Trophoblast cell (in vitro differentiated cells and primary cell): Measurements from ENCODE around the gene DNAJB14.

ENCODE experiments used
- DNase-seq, 2 donors: peaks; one replicate each; pipeline ENCODE4 v3.0.0-alpha.2; 2016
- H2AFZ ChIP-seq: 2 replicates; pipeline ENCODE4 v1.6.1; 2013; ENCODE audit warnings: low read length, moderate library complexity, mild to moderate bottlenecking; ENCODE audit not compliant: insufficient read depth, poor library complexity
- H2AK5ac ChIP-seq: 2 replicates; pipeline ENCODE4 v1.6.1; 2013; ENCODE audit warnings: mild to moderate bottlenecking, low read length
- H2BK120ac ChIP-seq: 2 replicates; pipeline ENCODE4 v1.6.1; 2013; ENCODE audit warnings: low read length, mild to moderate bottlenecking, moderate library complexity; ENCODE audit not compliant: insufficient read depth, poor library complexity
- H2BK12ac ChIP-seq: 2 replicates; pipeline ENCODE4 v1.6.1; 2013; ENCODE audit warnings: mild to moderate bottlenecking, low read length, moderate library complexity
- H2BK5ac ChIP-seq: 2 replicates; pipeline ENCODE4 v1.6.1; 2013; ENCODE audit warnings: low read length, low read depth, moderate library complexity, mild to moderate bottlenecking; ENCODE audit not compliant: poor library complexity
- H3K14ac ChIP-seq: 2 replicates; pipeline ENCODE4 v1.6.1; 2013; ENCODE audit warnings: mild to moderate bottlenecking, low read length
- H3K18ac ChIP-seq: 2 replicates; pipeline ENCODE4 v1.6.1; 2013; ENCODE audit warnings: mild to moderate bottlenecking, low read length
- H3K23ac ChIP-seq: 2 replicates; pipeline ENCODE4 v1.6.1; 2013; ENCODE audit warnings: low read length
- H3K27ac ChIP-seq: 2 replicates; pipeline ENCODE4 v1.5.1; 2013; ENCODE audit warnings: low read depth, mild to moderate bottlenecking, inconsistent platforms, low read length, moderate library complexity
- H3K27me3 ChIP-seq: 2 replicates; pipeline ENCODE4 v1.6.1; 2013; ENCODE audit warnings: inconsistent platforms, mild to moderate bottlenecking, low read length, moderate library complexity; ENCODE audit not compliant: insufficient read depth
- H3K36me3 ChIP-seq, 2 experiments: 1 replicate in 1 of 2; 2 replicates in 1 of 2; pipeline ENCODE4 v1.6.1; 2013; ENCODE audit warnings: low read length in 2 of 2, mild to moderate bottlenecking in 2 of 2, moderate library complexity in 1 of 2; ENCODE audit not compliant: insufficient read depth in 2 of 2, control insufficient read depth in 1 of 2
- H3K4ac ChIP-seq: 2 replicates; pipeline ENCODE4 v1.6.1; 2013; ENCODE audit warnings: low read depth, mild to moderate bottlenecking, low read length, moderate library complexity
- H3K4me1 ChIP-seq, 2 experiments: 1 replicate in 1 of 2; 2 replicates in 1 of 2; pipeline ENCODE4 v1.6.1; 2013; ENCODE audit warnings: low read length in 2 of 2, mild to moderate bottlenecking in 2 of 2, moderate library complexity in 1 of 2; ENCODE audit not compliant: insufficient read depth in 2 of 2, control insufficient read depth in 1 of 2
- H3K4me2 ChIP-seq: 2 replicates; pipeline ENCODE4 v1.6.1; 2013; ENCODE audit warnings: inconsistent platforms, mild to moderate bottlenecking, low read length, moderate library complexity
- H3K4me3 ChIP-seq: 2 replicates; pipeline ENCODE4 v1.5.1; 2013; ENCODE audit warnings: mild to moderate bottlenecking, low read depth, low read length, inconsistent platforms
- H3K79me1 ChIP-seq: one replicate; pipeline ENCODE4 v1.6.1; 2013; ENCODE audit warnings: low read length
- H3K79me2 ChIP-seq: 2 replicates; pipeline ENCODE4 v1.6.1; 2013; ENCODE audit warnings: low read length, mild to moderate bottlenecking; ENCODE audit not compliant: control insufficient read depth, insufficient read depth, poor library complexity
- H3K9ac ChIP-seq: 2 replicates; pipeline ENCODE4 v1.6.1; 2013; ENCODE audit warnings: mild to moderate bottlenecking, low read length
- H3K9me3 ChIP-seq: 2 replicates; pipeline ENCODE4 v1.6.1; 2013; ENCODE audit warnings: low read depth, mild to moderate bottlenecking, control low read depth, inconsistent platforms, low read length; ENCODE audit not compliant: insufficient read depth
- H4K12ac ChIP-seq: 2 replicates; pipeline ENCODE4 v1.6.1; 2013; ENCODE audit warnings: low read depth, mild to moderate bottlenecking, low read length, moderate library complexity
- H4K8ac ChIP-seq: 2 replicates; pipeline ENCODE4 v1.6.1; 2013; ENCODE audit warnings: low read depth, mild to moderate bottlenecking, low read length, moderate library complexity
- H4K91ac ChIP-seq: one replicate; pipeline ENCODE4 v1.6.1; 2013; ENCODE audit warnings: low read depth, mild to moderate bottlenecking, low read length, moderate library complexity
- WGBS: extraction: QIAGEN DNeasy Blood & Tissue Kit; methylation state at CpG from one replicate; pipeline ENCODE4 v1.1.7; 2013; ENCODE audit warnings: missing lambda C conversion rate; ENCODE audit not compliant: insufficient read length, insufficient coverage; ENCODE audit errors: extremely low coverage; 5-methylcytosine and 5-hydroxymethylcytosine counted together

DNAJB14 gene

DNA sequence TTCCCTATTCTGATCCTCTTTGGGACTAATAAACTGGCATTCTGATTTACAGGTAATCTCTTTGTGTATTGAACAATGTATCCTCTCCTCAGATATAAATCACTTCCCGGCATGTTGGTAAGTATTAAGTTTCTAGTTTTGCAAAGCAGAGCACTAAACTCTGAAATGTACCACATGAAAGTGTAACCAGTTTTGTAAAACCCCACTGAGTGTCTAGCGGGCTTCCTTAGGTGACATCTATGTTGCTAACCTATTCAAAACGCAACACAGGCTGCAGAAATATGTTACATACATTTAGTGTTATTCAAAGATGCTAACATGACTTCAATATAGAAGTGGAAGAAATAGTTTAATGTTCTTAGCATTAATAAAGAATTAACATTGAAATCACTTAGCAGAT is 25.2 kb downstream of the DNAJB14 start:
- H3K14ac ChIP-seq: no peak overlapping the region
- H4K91ac ChIP-seq: no peak overlapping the region
- no CpG with 5 or more reads among the region's 3 CpGs for WGBS
- H3K4me3 ChIP-seq: no peak overlapping the region
- H3K4me1 ChIP-seq: no peaks in the 10 kb centered on the region
- DNase-seq: no peak
- H3K36me3 ChIP-seq: peaks cover 0 to 8% of the 10 kb centered on the region in 2 experiments
- no peak overlapping the region for H3K27ac ChIP-seq
- H3K9me3 ChIP-seq: no peaks in the 10 kb centered on the region
- no peaks in the 10 kb centered on the region for H3K27me3 ChIP-seq
- no peak overlapping the region for H3K23ac ChIP-seq
- H2AFZ ChIP-seq: no peak overlapping the region
- no peak overlapping the region for H3K18ac ChIP-seq
- H4K12ac ChIP-seq: no peak overlapping the region
- no peak overlapping the region for H2BK120ac ChIP-seq
- no peak overlapping the region for H2BK12ac ChIP-seq
- H3K4me2 ChIP-seq: no peak overlapping the region
- H3K79me1 ChIP-seq: no peaks in the 10 kb centered on the region
- H3K4ac ChIP-seq: no peak overlapping the region
- H2BK5ac ChIP-seq: no peak overlapping the region
- no peak overlapping the region for H2AK5ac ChIP-seq
- no peaks in the 10 kb centered on the region for H3K79me2 ChIP-seq
- H3K9ac ChIP-seq: no peak overlapping the region
- H4K8ac ChIP-seq: no peak overlapping the region

DNA sequence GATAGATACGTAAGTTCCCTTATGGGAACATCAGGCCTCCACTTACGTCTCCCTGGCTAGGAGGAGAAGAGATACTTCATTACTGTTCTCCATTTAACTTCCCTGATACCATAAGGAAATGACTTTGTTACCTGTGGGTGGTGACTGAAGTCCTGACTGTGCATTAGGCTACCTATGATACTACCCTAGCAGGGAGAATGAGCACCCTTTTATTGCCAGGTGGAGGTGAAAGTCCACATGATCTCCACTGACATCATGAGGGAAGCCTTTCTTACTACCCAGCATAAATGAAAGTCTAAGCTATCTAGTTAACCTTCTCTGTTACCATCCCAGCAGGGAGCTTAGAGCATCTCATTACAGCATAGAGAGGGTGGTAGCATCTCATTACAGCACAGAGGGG is 27.8 kb downstream of the DNAJB14 start:
- no peaks in the 10 kb centered on the region for H3K79me2 ChIP-seq
- no peak overlapping the region for H3K27ac ChIP-seq
- no peak overlapping the region for H3K23ac ChIP-seq
- H3K4me3 ChIP-seq: no peak overlapping the region
- H3K79me1 ChIP-seq: no peaks in the 10 kb centered on the region
- H3K14ac ChIP-seq: no peak overlapping the region
- no peak overlapping the region for H2BK5ac ChIP-seq
- H2BK120ac ChIP-seq: no peak overlapping the region
- no peak overlapping the region for H4K91ac ChIP-seq
- H2AK5ac ChIP-seq: no peak overlapping the region
- no peak overlapping the region for H4K8ac ChIP-seq
- H3K9me3 ChIP-seq: no peaks in the 10 kb centered on the region
- no peak overlapping the region for H4K12ac ChIP-seq
- no peaks in the 10 kb centered on the region for H3K27me3 ChIP-seq
- no peak overlapping the region for H3K9ac ChIP-seq
- no peaks in the 10 kb centered on the region for H3K4me1 ChIP-seq
- no peak for DNase-seq
- H3K18ac ChIP-seq: no peak overlapping the region
- WGBS: no CpG with 5 or more reads among the region's 2 CpGs
- peaks cover 1 to 9% of the 10 kb centered on the region in 2 experiments for H3K36me3 ChIP-seq
- H2BK12ac ChIP-seq: no peak overlapping the region
- H3K4ac ChIP-seq: no peak overlapping the region
- H3K4me2 ChIP-seq: no peak overlapping the region
- H2AFZ ChIP-seq: no peak overlapping the region

DNA sequence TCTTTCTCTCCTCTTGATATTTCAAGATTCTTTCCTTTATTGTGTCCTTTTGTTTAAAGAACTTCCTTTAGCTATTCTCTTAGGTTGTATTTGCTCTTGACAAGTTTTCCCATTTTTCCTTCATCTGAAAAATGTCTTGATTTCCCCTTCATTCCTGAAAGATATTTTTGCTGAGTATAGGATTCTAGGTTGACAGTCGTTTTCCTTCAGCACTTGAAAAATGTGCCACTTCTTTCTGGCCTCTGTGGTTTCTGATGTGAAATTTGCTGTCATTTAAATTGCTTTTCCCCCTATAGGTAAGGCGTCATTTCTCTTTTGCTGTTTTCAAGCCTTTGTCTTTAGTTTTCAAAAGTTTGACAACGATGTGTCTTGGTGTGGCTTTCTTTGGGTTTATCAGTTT is 28.8 kb downstream of the DNAJB14 start:
- no peak overlapping the region for H3K4me3 ChIP-seq
- H2AFZ ChIP-seq: no peak overlapping the region
- no peaks in the 10 kb centered on the region for H3K79me1 ChIP-seq
- H2BK120ac ChIP-seq: no peak overlapping the region
- peaks cover 1 to 9% of the 10 kb centered on the region in 2 experiments for H3K36me3 ChIP-seq
- H3K9me3 ChIP-seq: no peaks in the 10 kb centered on the region
- no CpG with 5 or more reads among the region's 3 CpGs for WGBS
- H3K23ac ChIP-seq: no peak overlapping the region
- H2AK5ac ChIP-seq: no peak overlapping the region
- H4K12ac ChIP-seq: no peak overlapping the region
- no peak overlapping the region for H3K27ac ChIP-seq
- H4K91ac ChIP-seq: no peak overlapping the region
- no peak overlapping the region for H4K8ac ChIP-seq
- H3K27me3 ChIP-seq: no peaks in the 10 kb centered on the region
- no peak for DNase-seq
- H3K4me1 ChIP-seq: no peaks in the 10 kb centered on the region
- H3K79me2 ChIP-seq: no peaks in the 10 kb centered on the region
- no peak overlapping the region for H3K14ac ChIP-seq
- no peak overlapping the region for H3K4me2 ChIP-seq
- no peak overlapping the region for H2BK5ac ChIP-seq
- H3K18ac ChIP-seq: no peak overlapping the region
- H3K9ac ChIP-seq: no peak overlapping the region
- H3K4ac ChIP-seq: no peak overlapping the region
- no peak overlapping the region for H2BK12ac ChIP-seq

DNA sequence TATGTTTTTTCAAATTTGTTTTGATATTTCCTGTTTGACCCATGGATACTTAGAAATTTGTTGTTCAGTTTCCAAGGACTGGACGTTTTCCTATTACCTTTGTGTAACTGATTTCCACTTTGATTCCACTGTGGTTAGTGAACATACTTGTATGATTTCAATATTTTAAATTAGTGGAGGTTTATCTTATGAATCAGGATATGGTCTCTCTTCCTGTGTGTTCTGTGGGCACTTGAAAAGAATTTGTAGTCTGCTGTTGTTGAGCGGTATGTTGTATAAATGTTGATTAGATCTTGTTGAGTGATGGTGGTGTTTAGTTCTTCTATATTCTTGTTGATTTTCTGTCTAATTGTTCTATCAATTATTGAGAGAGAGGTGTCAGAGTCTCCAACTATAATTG is 31.0 kb downstream of the DNAJB14 start:
- H3K36me3 ChIP-seq: peaks cover 1 to 12% of the 10 kb centered on the region in 2 experiments
- no peak overlapping the region for H3K18ac ChIP-seq
- no peak overlapping the region for H3K23ac ChIP-seq
- H3K79me1 ChIP-seq: no peaks in the 10 kb centered on the region
- H3K4me2 ChIP-seq: no peak overlapping the region
- H3K4me3 ChIP-seq: no peak overlapping the region
- H2BK120ac ChIP-seq: no peak overlapping the region
- no peak overlapping the region for H3K27ac ChIP-seq
- no peak overlapping the region for H4K91ac ChIP-seq
- no peak for DNase-seq
- no peak overlapping the region for H2AK5ac ChIP-seq
- H2BK12ac ChIP-seq: no peak overlapping the region
- no peaks in the 10 kb centered on the region for H3K9me3 ChIP-seq
- no peaks in the 10 kb centered on the region for H3K79me2 ChIP-seq
- H2AFZ ChIP-seq: no peak overlapping the region
- H4K8ac ChIP-seq: no peak overlapping the region
- H4K12ac ChIP-seq: no peak overlapping the region
- H3K4ac ChIP-seq: no peak overlapping the region
- WGBS: no CpG with 5 or more reads among the region's 2 CpGs
- no peaks in the 10 kb centered on the region for H3K4me1 ChIP-seq
- no peak overlapping the region for H2BK5ac ChIP-seq
- H3K14ac ChIP-seq: no peak overlapping the region
- no peak overlapping the region for H3K9ac ChIP-seq
- no peaks in the 10 kb centered on the region for H3K27me3 ChIP-seq
